HL-60 (cell line): ENCODE results near the gene ZFP64.

Experiments used
- DNase-seq, 2 experiments: peaks; one replicate each; pipeline ENCODE4 v3.0.0-alpha.2; 2010 to 2020; ENCODE audit warnings: low read depth in 1 of 2, low spot score in 1 of 2
- H3K27ac ChIP-seq: fragments of 250-450 bp; sonication (Bioruptor Pico); replicated peaks from 2 replicates; pipeline ENCODE4 v1.5.1; 2020; ENCODE audit warnings: mild to moderate bottlenecking, moderate library complexity
- H3K27me3 ChIP-seq: fragments of 250-450 bp; sonication (Bioruptor Pico); 2 replicates; pipeline ENCODE4 v1.5.1; 2021; ENCODE audit warnings: mild to moderate bottlenecking, moderate library complexity; ENCODE audit not compliant: insufficient read depth, poor library complexity, severe bottlenecking
- H3K4me3 ChIP-seq: replicated peaks from 2 replicates; pipeline ENCODE4 v1.5.1; 2011; ENCODE audit warnings: mild to moderate bottlenecking, control low read depth, low read length; ENCODE audit not compliant: insufficient read depth
- CTCF ChIP-seq: IDR thresholded peaks from one replicate; pipeline ENCODE4 v1.5.1; 2011; ENCODE audit warnings: low read length, control low read depth, inconsistent platforms; ENCODE audit not compliant: insufficient read depth
- GABPA ChIP-seq: IDR thresholded peaks from 2 replicates; pipeline ENCODE4 v1.6.1; 2012; ENCODE audit warnings: low read depth
- POLR2AphosphoS5 ChIP-seq: IDR thresholded peaks from 2 replicates; pipeline ENCODE4 v1.6.1; 2012; ENCODE audit warnings: low read depth
- REST ChIP-seq: IDR thresholded peaks from 2 replicates; pipeline ENCODE4 v1.6.1; 2012; ENCODE audit warnings: low read depth; ENCODE audit not compliant: insufficient replicate concordance
- SPI1 ChIP-seq: IDR thresholded peaks from 2 replicates; pipeline ENCODE4 v1.6.1; 2012; ENCODE audit warnings: low read depth, mild to moderate bottlenecking, borderline replicate concordance

ZFP64 gene

GRCh38 chr20:52131048-52131643 is 60.4 kb downstream of the ZFP64 start:
- Histone ChIP-seq H3K27me3 (no peaks in the 10 kb centered on the region), H3K27ac (no peak overlapping the region), H3K4me3 (no peak overlapping the region)
- DNase-seq: no peak
- TF ChIP-seq SPI1 (no peak), POLR2AphosphoS5 (no peak), GABPA (no peak), REST (no peak), CTCF (no peak)

- TF ChIP-seq GABPA (no peak), POLR2AphosphoS5 (no peak), SPI1 (no peak), REST (no peak), CTCF (no peak)
- H3K27ac ChIP-seq: no peak overlapping the region
These were observed 61.2 kb downstream of the ZFP64 start for GRCh38 chr20:52130406-52130805.

GRCh38 chr20:52129611-52130010 is 62.0 kb downstream of the ZFP64 start:
- Histone ChIP-seq H3K4me3 (no peak overlapping the region), H3K27ac (no peak overlapping the region), H3K27me3 (no peaks in the 10 kb centered on the region)
- DNase-seq: no peak
- TF ChIP-seq POLR2AphosphoS5: no peak
- TF ChIP-seq CTCF: no peak
- TF ChIP-seq REST: no peak
- TF ChIP-seq SPI1: no peak

More at GRCh38 chr20:52130406-52130805, 61.2 kb downstream of the ZFP64 start:
- Histone ChIP-seq H3K4me3 (no peak overlapping the region), H3K27me3 (no peaks in the 10 kb centered on the region)
- no peak for DNase-seq
